CD4-positive, alpha-beta T cell treated with Interleukin-2 at 100 ng/mL for 4 hours (primary cell): ENCODE measurements around the gene TMEM234.

Experiments
- DNase-seq: peaks from one replicate; pipeline ENCODE4 v3.0.0-alpha.2; 2020; ENCODE audit warnings: low spot score

Gene TMEM234

DNA sequence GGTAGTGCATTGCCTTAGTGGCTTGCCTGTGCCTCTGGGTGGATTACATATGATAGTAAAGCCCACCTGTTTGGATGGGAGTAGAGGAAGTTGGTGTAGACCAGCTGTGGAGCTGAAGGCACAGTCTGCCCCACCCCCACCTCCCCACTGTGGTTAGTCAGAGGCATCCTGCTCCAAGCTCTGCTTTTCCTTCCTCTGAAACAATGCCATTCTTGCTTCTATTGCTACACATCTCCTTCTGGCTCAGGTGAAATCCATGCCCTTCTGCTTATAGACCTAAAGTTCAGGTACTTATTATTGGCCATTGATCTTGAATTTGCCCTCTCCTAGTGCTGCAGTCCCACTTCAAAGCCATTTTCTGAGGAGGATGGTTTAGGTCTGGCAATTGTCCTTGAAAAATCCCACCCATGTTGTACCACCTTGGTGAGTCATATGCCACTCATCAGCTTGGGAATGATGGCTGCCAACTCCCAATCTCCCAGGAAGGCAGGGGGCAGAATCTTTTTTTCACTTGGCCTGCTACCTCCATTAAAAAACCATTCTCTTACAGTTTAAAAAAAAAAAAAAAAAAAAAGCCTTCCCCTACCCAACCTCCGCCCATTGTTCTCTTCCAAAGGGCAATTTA lies 49.4 kb downstream of the TMEM234 start:
- no peak for DNase-seq

DNA sequence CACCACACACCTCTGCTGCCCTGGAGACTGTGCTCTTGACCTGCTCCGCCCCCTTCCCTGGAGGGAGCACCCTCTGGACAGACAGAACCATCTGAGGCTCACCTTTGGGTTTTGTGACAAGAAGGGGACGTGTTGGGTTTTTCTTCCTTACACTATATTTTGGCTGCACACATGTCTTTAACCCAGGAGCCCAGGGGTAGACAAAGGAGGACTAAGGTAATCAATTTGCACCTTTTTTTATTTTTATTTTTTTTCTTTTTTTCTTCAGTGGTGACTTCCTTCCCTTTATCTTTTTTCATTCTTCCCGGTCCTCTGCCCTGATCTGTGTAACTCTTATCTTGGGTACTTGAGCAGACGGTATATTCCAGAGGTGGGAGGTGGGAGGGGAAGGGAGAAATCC lies 51.2 kb downstream of the TMEM234 start:
- DNase-seq, result no peak
